ENCODE data around the gene HOXA5. TPM values are rescaled to one million over a fixed set of nuclear protein-coding genes. Genes with fewer than 3 reads are reported as not detected.

HOXA5 gene
- total RNA-seq, 1 donor = 3.0 TPM

GRCh38 chr7:27176962-27177794 is 33.7 kb upstream of the HOXA5 start:
- H3K9me3 ChIP-seq (ENCODE audit: low read depth, low read length) = no peaks in the 10 kb centered on the region
- peaks cover 34% of the 10 kb centered on the region for H3K4me1 ChIP-seq (ENCODE audit: insufficient read depth, low read length)
- no peak overlapping the region for H3K4me3 ChIP-seq (ENCODE audit: low read length)
- H3K27me3 ChIP-seq (ENCODE audit: insufficient read depth, low read length) = peaks cover 91% of the 10 kb centered on the region

GRCh38 chr7:27176524-27176845 is 33.0 kb upstream of the HOXA5 start:
- H3K9me3 ChIP-seq (ENCODE audit: low read depth, low read length) = no peaks in the 10 kb centered on the region
- H3K27me3 ChIP-seq (ENCODE audit: insufficient read depth, low read length) = peaks cover 91% of the 10 kb centered on the region
- H3K4me1 ChIP-seq (ENCODE audit: insufficient read depth, low read length) = peaks cover 41% of the 10 kb centered on the region
- no peak overlapping the region for H3K4me3 ChIP-seq (ENCODE audit: low read length)

GRCh38 chr7:27175626-27176523 is 32.4 kb upstream of the HOXA5 start:
- Histone ChIP-seq H3K27me3 (ENCODE audit: insufficient read depth, low read length) (peaks cover 92% of the 10 kb centered on the region), H3K9me3 (ENCODE audit: low read depth, low read length) (no peaks in the 10 kb centered on the region), H3K4me1 (ENCODE audit: insufficient read depth, low read length) (peaks cover 43% of the 10 kb centered on the region), H3K4me3 (ENCODE audit: low read length) (no peak overlapping the region)

GRCh38 chr7:27174874-27175625 is 31.6 kb upstream of the HOXA5 start:
- Histone ChIP-seq H3K27me3 (ENCODE audit: insufficient read depth, low read length) (peaks cover 92% of the 10 kb centered on the region), H3K9me3 (ENCODE audit: low read depth, low read length) (no peaks in the 10 kb centered on the region), H3K4me3 (ENCODE audit: low read length) (no peak overlapping the region), H3K4me1 (ENCODE audit: insufficient read depth, low read length) (peaks cover 46% of the 10 kb centered on the region)

GRCh38 chr7:27173956-27174873 is 30.7 kb upstream of the HOXA5 start, which contains the start of gene HOXA10:
Gene HOXA10 (minus strand): TSS chr7:27174320. CDS start chr7:27174306, 14 bp downstream.
- Histone ChIP-seq H3K9me3 (ENCODE audit: low read depth, low read length) (no peaks in the 10 kb centered on the region), H3K4me3 (ENCODE audit: low read length) (peak within 1 kb of the TSS; percentile 13), H3K4me1 (ENCODE audit: insufficient read depth, low read length) (peaks cover 44% of the 10 kb centered on the region), H3K27me3 (ENCODE audit: insufficient read depth, low read length) (peaks cover 90% of the 10 kb centered on the region)

GRCh38 chr7:27173511-27173955 is 30.1 kb upstream of the HOXA5 start:
- H3K4me3 ChIP-seq (ENCODE audit: low read length) = peak overlapping the region; percentile 13
- H3K9me3 ChIP-seq (ENCODE audit: low read depth, low read length) = no peaks in the 10 kb centered on the region
- peaks cover 51% of the 10 kb centered on the region for H3K4me1 ChIP-seq (ENCODE audit: insufficient read depth, low read length)
- H3K27me3 ChIP-seq (ENCODE audit: insufficient read depth, low read length) = peaks cover 90% of the 10 kb centered on the region

GRCh38 chr7:27172823-27173510 is 29.5 kb upstream of the HOXA5 start:
- Histone ChIP-seq H3K27me3 (ENCODE audit: insufficient read depth, low read length) (peaks cover 90% of the 10 kb centered on the region), H3K9me3 (ENCODE audit: low read depth, low read length) (no peaks in the 10 kb centered on the region), H3K4me1 (ENCODE audit: insufficient read depth, low read length) (peaks cover 51% of the 10 kb centered on the region)

GRCh38 chr7:27172315-27172774 is 28.9 kb upstream of the HOXA5 start:
- Histone ChIP-seq H3K4me3 (ENCODE audit: low read length) (no peak overlapping the region), H3K27me3 (ENCODE audit: insufficient read depth, low read length) (peaks cover 94% of the 10 kb centered on the region), H3K9me3 (ENCODE audit: low read depth, low read length) (no peaks in the 10 kb centered on the region), H3K4me1 (ENCODE audit: insufficient read depth, low read length) (peaks cover 52% of the 10 kb centered on the region)

More at GRCh38 chr7:27172823-27173510, 29.5 kb upstream of the HOXA5 start:
- peak overlapping the region; percentile 13 for H3K4me3 ChIP-seq (ENCODE audit: low read length)

- Histone ChIP-seq H3K27me3 (ENCODE audit: insufficient read depth, low read length) (peaks cover 94% of the 10 kb centered on the region), H3K9me3 (ENCODE audit: low read depth, low read length) (no peaks in the 10 kb centered on the region), H3K4me3 (ENCODE audit: low read length) (no peak overlapping the region), H3K4me1 (ENCODE audit: insufficient read depth, low read length) (peaks cover 57% of the 10 kb centered on the region)
These were observed 28.3 kb upstream of the HOXA5 start for GRCh38 chr7:27171637-27172314.

GRCh38 chr7:27171325-27171636 is 27.8 kb upstream of the HOXA5 start:
- peaks cover 62% of the 10 kb centered on the region for H3K4me1 ChIP-seq (ENCODE audit: insufficient read depth, low read length)

GRCh38 chr7:27170426-27171324 is 27.2 kb upstream of the HOXA5 start:
- Histone ChIP-seq H3K4me3 (ENCODE audit: low read length) (no peak overlapping the region), H3K4me1 (ENCODE audit: insufficient read depth, low read length) (peaks cover 68% of the 10 kb centered on the region), H3K9me3 (ENCODE audit: low read depth, low read length) (no peaks in the 10 kb centered on the region), H3K27me3 (ENCODE audit: insufficient read depth, low read length) (peaks cover 95% of the 10 kb centered on the region)

More at GRCh38 chr7:27171325-27171636, 27.8 kb upstream of the HOXA5 start:
- no peak overlapping the region for H3K4me3 ChIP-seq (ENCODE audit: low read length)
- H3K27me3 ChIP-seq (ENCODE audit: insufficient read depth, low read length) = peaks cover 95% of the 10 kb centered on the region
- no peaks in the 10 kb centered on the region for H3K9me3 ChIP-seq (ENCODE audit: low read depth, low read length)

- Histone ChIP-seq H3K4me3 (ENCODE audit: low read length) (no peak overlapping the region), H3K27me3 (ENCODE audit: insufficient read depth, low read length) (peaks cover 95% of the 10 kb centered on the region), H3K9me3 (ENCODE audit: low read depth, low read length) (no peaks in the 10 kb centered on the region), H3K4me1 (ENCODE audit: insufficient read depth, low read length) (peaks cover 77% of the 10 kb centered on the region)
These were observed 26.4 kb upstream of the HOXA5 start for GRCh38 chr7:27169658-27170425.
